ENCODE results near the gene ERMN. TPM values are rescaled to one million over a fixed set of nuclear protein-coding genes. Genes with fewer than 3 reads are reported as not detected.

The ERMN gene
- total and polyA plus RNA-seq, 2 donors (not counting 1 experiment from before 2014, with no cell fraction given) = 0.17 TPM; not detected in 1

GRCh38 chr2:157271590-157272203 is 53.9 kb downstream of the ERMN start:
- no peaks in the 10 kb centered on the region for H3K27me3 ChIP-seq (ENCODE audit: control insufficient read depth, insufficient read depth, low read length)

DNA sequence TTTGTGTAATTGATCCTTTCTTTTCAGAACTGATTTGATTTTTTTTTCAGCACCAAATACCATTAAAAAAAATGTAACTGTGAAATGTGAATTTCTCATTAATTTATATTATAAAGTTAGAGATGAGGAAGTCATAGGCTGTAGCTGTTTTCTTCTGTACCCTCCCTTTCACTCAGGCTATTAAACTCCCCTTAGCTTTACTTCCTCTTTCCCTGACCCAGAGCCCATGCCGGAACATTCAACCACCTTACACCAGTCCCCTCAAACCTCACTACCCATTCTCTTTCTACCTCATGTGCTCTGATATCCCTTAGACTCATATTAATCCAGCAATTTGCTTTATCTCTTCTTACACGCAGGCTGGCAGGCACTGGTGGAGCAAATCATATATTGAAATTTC is 55.7 kb downstream of the ERMN start:
- TF ChIP-seq EZH2 (IDR thresholded peaks at IDR 0.05; ENCODE audit: low read length, missing control alignments) = no peak
- TF ChIP-seq, protein P1, sequence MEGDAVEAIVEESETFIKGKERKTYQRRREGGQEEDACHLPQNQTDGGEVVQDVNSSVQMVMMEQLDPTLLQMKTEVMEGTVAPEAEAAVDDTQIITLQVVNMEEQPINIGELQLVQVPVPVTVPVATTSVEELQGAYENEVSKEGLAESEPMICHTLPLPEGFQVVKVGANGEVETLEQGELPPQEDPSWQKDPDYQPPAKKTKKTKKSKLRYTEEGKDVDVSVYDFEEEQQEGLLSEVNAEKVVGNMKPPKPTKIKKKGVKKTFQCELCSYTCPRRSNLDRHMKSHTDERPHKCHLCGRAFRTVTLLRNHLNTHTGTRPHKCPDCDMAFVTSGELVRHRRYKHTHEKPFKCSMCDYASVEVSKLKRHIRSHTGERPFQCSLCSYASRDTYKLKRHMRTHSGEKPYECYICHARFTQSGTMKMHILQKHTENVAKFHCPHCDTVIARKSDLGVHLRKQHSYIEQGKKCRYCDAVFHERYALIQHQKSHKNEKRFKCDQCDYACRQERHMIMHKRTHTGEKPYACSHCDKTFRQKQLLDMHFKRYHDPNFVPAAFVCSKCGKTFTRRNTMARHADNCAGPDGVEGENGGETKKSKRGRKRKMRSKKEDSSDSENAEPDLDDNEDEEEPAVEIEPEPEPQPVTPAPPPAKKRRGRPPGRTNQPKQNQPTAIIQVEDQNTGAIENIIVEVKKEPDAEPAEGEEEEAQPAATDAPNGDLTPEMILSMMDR (conservative IDR thresholded peaks at IDR 0.05 in 1 of 2, IDR thresholded peaks at IDR 0.05 in 1 of 2; ENCODE audit: low read depth in 1 of 2, low read length in 2 of 2) = no peak
- H3K27ac ChIP-seq (ENCODE audit: insufficient read depth, low read length) = no peak overlapping the region
- no peaks in the 10 kb centered on the region for H3K36me3 ChIP-seq (ENCODE audit: control insufficient read depth, insufficient read depth, low read length)
- no peak overlapping the region for H3K9ac ChIP-seq (ENCODE audit: insufficient read depth, low read length)
- H3K4me2 ChIP-seq (ENCODE audit: extremely low read depth, insufficient read depth, low read length) = no peak overlapping the region
- H4K20me1 ChIP-seq (ENCODE audit: control insufficient read depth, extremely low read depth, insufficient read depth, low read length) = no peaks in the 10 kb centered on the region
- H3K9me3 ChIP-seq (ENCODE audit: control insufficient read depth, insufficient read depth, low read depth, low read length) = no peaks in the 10 kb centered on the region
- no peaks in the 10 kb centered on the region for H3K4me1 ChIP-seq (ENCODE audit: control insufficient read depth, extremely low read depth, insufficient read depth, low read length)
- no peak overlapping the region for H3K4me3 ChIP-seq (replicated peaks in 1 of 4; ENCODE audit: control extremely low read depth in 1 of 4, insufficient read depth in 1 of 4, low read depth in 3 of 4, low read length in 4 of 4)
- no peak for DNase-seq (ENCODE audit: low read depth in 2 of 2)
- no peaks in the 10 kb centered on the region for H3K27me3 ChIP-seq (ENCODE audit: control insufficient read depth, insufficient read depth, low read length)
- H2AFZ ChIP-seq (ENCODE audit: low read length) = no peak overlapping the region
- H3K79me2 ChIP-seq (ENCODE audit: control insufficient read depth, insufficient read depth, low read length) = no peaks in the 10 kb centered on the region

More at GRCh38 chr2:157271590-157272203, 53.9 kb downstream of the ERMN start:
- Histone ChIP-seq H3K4me3 (replicated peaks in 1 of 4; ENCODE audit: control extremely low read depth in 1 of 4, insufficient read depth in 1 of 4, low read depth in 3 of 4, low read length in 4 of 4) (no peak overlapping the region), H3K36me3 (ENCODE audit: control insufficient read depth, insufficient read depth, low read length) (no peaks in the 10 kb centered on the region), H3K27ac (ENCODE audit: insufficient read depth, low read length) (no peak overlapping the region), H3K9me3 (ENCODE audit: control insufficient read depth, insufficient read depth, low read depth, low read length) (no peaks in the 10 kb centered on the region), H3K79me2 (ENCODE audit: control insufficient read depth, insufficient read depth, low read length) (no peaks in the 10 kb centered on the region), H3K9ac (ENCODE audit: insufficient read depth, low read length) (no peak overlapping the region), H4K20me1 (ENCODE audit: control insufficient read depth, extremely low read depth, insufficient read depth, low read length) (no peaks in the 10 kb centered on the region), H2AFZ (ENCODE audit: low read length) (no peak overlapping the region), H3K4me1 (ENCODE audit: control insufficient read depth, extremely low read depth, insufficient read depth, low read length) (no peaks in the 10 kb centered on the region), H3K4me2 (ENCODE audit: extremely low read depth, insufficient read depth, low read length) (no peak overlapping the region)
- TF ChIP-seq, protein P1 (conservative IDR thresholded peaks at IDR 0.05 in 1 of 2, IDR thresholded peaks at IDR 0.05 in 1 of 2; ENCODE audit: low read depth in 1 of 2, low read length in 2 of 2) = no peak
- TF ChIP-seq EZH2 (IDR thresholded peaks at IDR 0.05; ENCODE audit: low read length, missing control alignments) = no peak
- DNase-seq (ENCODE audit: low read depth in 2 of 2) = no peak

DNA sequence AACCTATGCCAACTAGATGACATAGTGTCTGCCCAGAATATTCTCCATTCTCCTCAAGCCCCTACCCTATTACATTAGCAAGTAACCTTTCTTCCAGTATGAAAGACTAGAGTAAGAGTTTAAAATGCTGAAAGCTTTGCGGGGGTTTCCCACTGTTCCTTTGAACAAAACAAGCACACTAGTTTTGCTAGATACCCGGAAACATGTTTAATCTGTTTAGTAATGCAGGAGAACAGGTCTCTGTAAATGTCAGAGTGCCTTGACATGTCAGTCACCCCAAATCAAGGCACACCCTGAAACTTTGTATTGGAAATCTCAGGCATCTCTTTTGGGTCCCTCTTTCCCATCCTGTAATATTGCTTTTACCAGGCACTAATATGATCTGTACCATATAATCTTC is 56.6 kb downstream of the ERMN start:
- Histone ChIP-seq H3K79me2 (ENCODE audit: control insufficient read depth, insufficient read depth, low read length) (no peaks in the 10 kb centered on the region), H3K4me1 (ENCODE audit: control insufficient read depth, extremely low read depth, insufficient read depth, low read length) (no peaks in the 10 kb centered on the region), H3K4me3 (replicated peaks in 1 of 4; ENCODE audit: control extremely low read depth in 1 of 4, insufficient read depth in 1 of 4, low read depth in 3 of 4, low read length in 4 of 4) (no peak overlapping the region)

More for the DNA sequence above, 56.6 kb downstream of the ERMN start:
- Histone ChIP-seq H3K27me3 (ENCODE audit: control insufficient read depth, insufficient read depth, low read length) (no peaks in the 10 kb centered on the region), H3K9ac (ENCODE audit: insufficient read depth, low read length) (no peak overlapping the region), H3K4me2 (ENCODE audit: extremely low read depth, insufficient read depth, low read length) (no peak overlapping the region), H3K9me3 (ENCODE audit: control insufficient read depth, insufficient read depth, low read depth, low read length) (no peaks in the 10 kb centered on the region), H3K27ac (ENCODE audit: insufficient read depth, low read length) (no peak overlapping the region), H4K20me1 (ENCODE audit: control insufficient read depth, extremely low read depth, insufficient read depth, low read length) (no peaks in the 10 kb centered on the region), H3K36me3 (ENCODE audit: control insufficient read depth, insufficient read depth, low read length) (no peaks in the 10 kb centered on the region), H2AFZ (ENCODE audit: low read length) (no peak overlapping the region)
- no peak for DNase-seq (ENCODE audit: low read depth in 2 of 2)
- TF ChIP-seq, protein P1 (conservative IDR thresholded peaks at IDR 0.05 in 1 of 2, IDR thresholded peaks at IDR 0.05 in 1 of 2; ENCODE audit: low read depth in 1 of 2, low read length in 2 of 2) = no peak
- TF ChIP-seq EZH2 (IDR thresholded peaks at IDR 0.05; ENCODE audit: low read length, missing control alignments) = no peak

Other genes starting within 250 kb of the ERMN start
- gene GALNT5, start 68.1 kb downstream of the ERMN start, total RNA-seq = 32.4 and 199 TPM in 2 replicates
- gene GALNT5, start 68.1 kb downstream of the ERMN start, polyA plus RNA-seq = 51.5 and 63.7 TPM in 2 replicates
- not detected in 2 replicates for gene CYTIP, start 118.3 kb upstream of the ERMN start, total RNA-seq
- 0.17 TPM in 1 of 2 replicates, not detected in the other for gene CYTIP, start 118.3 kb upstream of the ERMN start, polyA plus RNA-seq

Measured in fibroblast of lung (primary cell).